ENCODE measurements around the gene HYCC2.

GRCh38 chr2:201109186-201109585, 37.7 kb upstream of the HYCC2 start:
- no peak for TF ChIP-seq CTCF (IDR thresholded peaks at IDR 0.05)
- TF ChIP-seq ZFX (IDR thresholded peaks at IDR 0.05; ENCODE audit: borderline replicate concordance): no peak
